ENCODE results near the gene MYOM1. TPM values are rescaled to one million over a fixed set of nuclear protein-coding genes. Genes with fewer than 3 reads are reported as not detected.

MYOM1 gene
- total RNA-seq, 1 donor, result 0.94 TPM

DNA sequence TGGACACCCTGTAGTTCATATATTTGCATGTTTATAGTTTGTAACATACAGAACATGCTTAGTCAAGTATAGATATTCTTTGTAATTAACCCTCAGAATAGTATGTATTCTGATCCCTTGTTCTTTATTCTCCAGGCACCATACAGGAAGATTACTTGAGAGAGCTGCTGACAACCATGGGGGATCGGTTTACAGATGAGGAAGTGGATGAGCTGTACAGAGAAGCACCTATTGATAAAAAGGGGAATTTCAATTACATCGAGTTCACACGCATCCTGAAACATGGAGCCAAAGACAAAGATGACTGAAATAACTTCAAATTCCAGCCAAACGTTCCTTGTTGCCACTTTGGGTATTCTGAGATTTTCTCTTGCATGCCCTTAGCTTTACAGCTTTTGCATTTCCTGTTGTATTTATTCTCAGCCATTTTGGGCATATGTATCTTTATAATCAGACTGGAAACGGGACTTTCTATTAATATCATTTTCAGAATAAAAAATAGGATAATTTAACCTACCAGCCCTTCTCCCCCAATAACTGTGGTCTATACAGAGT is 35.9 kb upstream of the MYOM1 start:
- no peaks in the 10 kb centered on the region for H3K27me3 ChIP-seq (ENCODE audit: insufficient read depth, low read length)
- peaks cover 66% of the 10 kb centered on the region for H3K4me1 ChIP-seq (ENCODE audit: insufficient read depth, low read length)
- no peak overlapping the region for H3K4me3 ChIP-seq (ENCODE audit: low read length)
- H3K9me3 ChIP-seq (ENCODE audit: low read depth, low read length), result no peaks in the 10 kb centered on the region

DNA sequence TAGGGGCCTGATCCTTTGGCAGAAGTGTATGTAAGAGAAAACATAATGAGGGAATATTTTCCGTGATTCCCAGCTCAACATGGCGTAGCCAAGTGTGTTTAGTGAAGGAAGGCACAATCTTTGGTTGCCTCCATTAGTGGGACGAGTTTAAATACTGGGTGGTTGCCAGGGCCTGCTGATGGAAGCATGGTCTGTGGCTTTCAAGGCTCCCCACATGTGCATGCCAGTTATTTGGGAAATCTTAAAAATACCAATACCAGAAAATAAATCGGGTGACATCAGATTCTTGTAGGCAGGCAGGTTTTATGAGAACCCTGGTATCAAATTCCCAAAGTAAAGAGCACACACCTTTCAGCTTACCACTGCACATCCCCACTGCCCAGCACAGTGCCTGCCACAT is 35.0 kb upstream of the MYOM1 start:
- peaks cover 68% of the 10 kb centered on the region for H3K4me1 ChIP-seq (ENCODE audit: insufficient read depth, low read length)
- H3K9me3 ChIP-seq (ENCODE audit: low read depth, low read length), result no peaks in the 10 kb centered on the region
- no peaks in the 10 kb centered on the region for H3K27me3 ChIP-seq (ENCODE audit: insufficient read depth, low read length)
- no peak overlapping the region for H3K4me3 ChIP-seq (ENCODE audit: low read length)

DNA sequence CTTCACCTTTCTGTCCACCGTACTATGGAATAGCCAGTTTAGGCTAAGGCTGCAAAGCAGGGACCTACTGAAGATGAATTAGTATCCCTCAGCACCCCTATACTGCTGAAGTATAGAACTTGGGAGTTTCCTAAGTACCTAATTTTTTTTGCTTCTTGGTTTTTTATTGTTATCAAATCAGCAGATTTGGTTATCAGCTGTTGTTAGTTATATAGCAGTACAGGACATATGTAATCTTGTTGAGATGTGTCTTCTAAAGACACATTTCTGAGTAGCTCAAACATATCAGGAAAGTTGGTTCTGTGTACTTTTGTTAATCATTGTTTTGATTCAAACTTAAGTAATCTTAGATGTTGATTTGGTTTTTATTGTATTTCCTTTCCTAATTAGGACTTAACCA is 33.1 kb upstream of the MYOM1 start:
- Histone ChIP-seq H3K27me3 (ENCODE audit: insufficient read depth, low read length) (no peaks in the 10 kb centered on the region), H3K4me3 (ENCODE audit: low read length) (no peak overlapping the region), H3K4me1 (ENCODE audit: insufficient read depth, low read length) (peaks cover 70% of the 10 kb centered on the region), H3K9me3 (ENCODE audit: low read depth, low read length) (no peaks in the 10 kb centered on the region)

DNA sequence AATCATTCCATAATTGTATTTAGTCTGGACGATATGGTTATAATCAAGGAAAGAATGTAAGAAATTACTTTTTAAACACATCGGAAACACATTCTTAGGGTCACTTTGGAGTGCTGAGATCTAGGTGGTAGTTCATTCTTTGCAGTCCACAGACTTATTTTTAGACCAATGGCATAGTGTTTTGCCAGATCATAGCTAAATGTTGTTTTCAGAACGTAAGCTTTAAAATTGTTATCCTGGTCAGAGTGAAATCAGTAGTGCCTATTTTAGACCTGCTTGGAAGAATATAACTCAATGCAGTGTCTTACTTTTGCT is 32.2 kb upstream of the MYOM1 start:
- no peaks in the 10 kb centered on the region for H3K9me3 ChIP-seq (ENCODE audit: low read depth, low read length)
- no peaks in the 10 kb centered on the region for H3K27me3 ChIP-seq (ENCODE audit: insufficient read depth, low read length)
- H3K4me3 ChIP-seq (ENCODE audit: low read length), result no peak overlapping the region
- peaks cover 65% of the 10 kb centered on the region for H3K4me1 ChIP-seq (ENCODE audit: insufficient read depth, low read length)

DNA sequence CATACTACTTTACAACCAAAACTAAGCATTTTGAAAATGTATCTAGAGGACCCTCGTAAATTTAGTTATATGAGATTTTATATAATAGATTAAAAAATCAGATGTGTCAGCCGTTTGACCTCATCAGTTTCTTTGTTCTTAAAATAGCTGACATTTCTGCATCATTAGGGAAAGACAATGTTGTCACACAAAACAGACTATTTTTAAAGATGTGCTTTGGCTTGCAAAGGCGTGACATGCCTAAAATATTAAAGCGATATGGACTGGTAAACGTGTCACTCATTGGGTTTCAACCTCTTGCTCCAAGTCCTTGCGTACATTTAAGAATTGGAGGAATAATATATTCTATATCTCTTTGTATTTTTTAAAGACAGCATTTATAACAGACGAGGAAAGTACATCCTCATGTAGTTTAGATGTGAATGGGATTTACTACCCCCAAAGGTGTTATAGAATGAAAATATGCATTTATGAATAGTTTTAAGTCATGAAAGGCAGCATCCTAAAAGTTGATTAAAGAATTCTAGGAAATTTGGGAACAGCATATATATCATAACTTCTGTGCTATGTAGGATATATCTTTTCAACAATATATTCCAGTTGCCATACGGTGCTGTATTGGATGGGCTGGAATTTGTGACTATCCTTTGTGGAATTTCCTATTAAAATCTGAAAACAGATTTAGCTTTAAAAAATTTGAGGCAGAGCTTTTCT is 31.6 kb upstream of the MYOM1 start:
- no peaks in the 10 kb centered on the region for H3K9me3 ChIP-seq (ENCODE audit: low read depth, low read length)
- H3K27me3 ChIP-seq (ENCODE audit: insufficient read depth, low read length), result no peaks in the 10 kb centered on the region
- H3K4me1 ChIP-seq (ENCODE audit: insufficient read depth, low read length), result peaks cover 66% of the 10 kb centered on the region
- H3K4me3 ChIP-seq (ENCODE audit: low read length), result no peak overlapping the region

DNA sequence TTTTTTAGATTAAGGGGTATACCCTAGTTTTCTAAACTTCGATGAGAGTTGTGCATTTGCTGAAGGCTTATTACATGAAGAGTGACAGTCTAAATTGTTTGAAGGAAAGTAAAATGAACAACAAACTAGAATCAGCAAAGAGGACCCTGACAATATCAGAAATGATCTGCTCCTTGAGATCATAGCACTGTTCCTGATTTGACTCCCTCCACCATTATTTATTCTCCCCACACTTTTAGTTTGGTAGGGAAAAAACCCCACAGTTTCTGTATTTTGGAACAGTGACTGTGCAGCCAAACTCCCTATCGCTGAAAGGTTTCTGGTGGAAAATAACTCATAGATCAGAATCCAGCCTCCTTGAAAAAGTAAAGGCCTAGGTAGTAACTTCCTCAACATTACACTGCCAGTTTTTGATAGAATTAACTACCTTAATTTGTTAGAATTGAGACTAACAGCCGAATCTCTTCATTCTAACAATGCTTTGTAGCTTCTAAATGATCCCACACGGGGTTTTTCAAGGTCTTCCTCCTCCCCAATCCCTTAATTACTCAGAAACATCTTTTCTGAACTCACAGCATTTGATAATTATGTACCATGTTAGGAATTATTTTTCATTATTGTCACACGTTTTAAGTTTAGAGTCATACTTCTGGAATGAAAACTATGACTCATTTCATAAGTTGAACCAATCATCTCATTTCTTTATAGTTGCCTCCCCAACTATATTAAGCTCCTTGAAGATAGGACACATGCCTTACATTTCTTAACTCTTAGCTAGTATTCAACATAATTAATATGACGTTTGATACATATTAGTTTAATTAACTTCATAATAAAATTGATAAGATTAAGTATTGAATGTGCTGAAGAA is 30.7 kb upstream of the MYOM1 start:
- no peaks in the 10 kb centered on the region for H3K27me3 ChIP-seq (ENCODE audit: insufficient read depth, low read length)
- H3K9me3 ChIP-seq (ENCODE audit: low read depth, low read length), result no peaks in the 10 kb centered on the region
- H3K4me1 ChIP-seq (ENCODE audit: insufficient read depth, low read length), result peaks cover 68% of the 10 kb centered on the region
- H3K4me3 ChIP-seq (ENCODE audit: low read length), result peak overlapping the region; percentile 20

DNA sequence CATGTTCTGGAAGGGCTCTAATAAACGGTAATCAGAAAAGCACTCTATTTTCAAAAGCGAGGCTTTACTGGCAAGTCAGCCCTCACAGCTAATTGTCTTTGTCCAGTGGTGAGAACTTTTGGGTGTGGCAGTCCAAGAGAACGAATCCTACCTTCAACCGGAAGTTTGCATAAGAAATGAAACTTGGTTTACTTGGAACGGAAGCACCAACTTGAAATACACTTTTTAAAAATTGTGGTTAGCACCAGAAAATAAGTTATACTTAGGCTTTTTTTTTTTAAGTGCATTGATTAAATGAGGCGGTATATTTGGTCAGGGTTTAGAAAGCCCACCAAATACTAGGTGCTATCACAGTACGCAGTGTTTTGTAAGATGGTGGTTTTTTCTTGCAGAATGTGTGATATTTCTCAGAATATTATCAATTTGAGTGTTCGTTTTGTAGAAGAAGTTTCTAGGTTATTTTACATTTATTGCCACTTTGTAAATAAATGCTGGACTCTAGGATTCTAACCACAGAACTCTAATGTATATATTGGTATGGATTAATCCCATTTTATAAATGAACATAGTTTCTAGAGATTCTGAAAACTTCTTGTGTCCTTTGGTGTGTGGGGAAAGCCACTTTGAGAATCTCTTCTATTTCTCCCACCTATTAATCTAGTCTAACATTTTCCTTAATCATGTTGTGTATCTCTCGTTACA is 29.0 kb upstream of the MYOM1 start:
- Histone ChIP-seq H3K4me3 (ENCODE audit: low read length) (peak overlapping the region; percentile 91), H3K9me3 (ENCODE audit: low read depth, low read length) (no peaks in the 10 kb centered on the region)

DNA sequence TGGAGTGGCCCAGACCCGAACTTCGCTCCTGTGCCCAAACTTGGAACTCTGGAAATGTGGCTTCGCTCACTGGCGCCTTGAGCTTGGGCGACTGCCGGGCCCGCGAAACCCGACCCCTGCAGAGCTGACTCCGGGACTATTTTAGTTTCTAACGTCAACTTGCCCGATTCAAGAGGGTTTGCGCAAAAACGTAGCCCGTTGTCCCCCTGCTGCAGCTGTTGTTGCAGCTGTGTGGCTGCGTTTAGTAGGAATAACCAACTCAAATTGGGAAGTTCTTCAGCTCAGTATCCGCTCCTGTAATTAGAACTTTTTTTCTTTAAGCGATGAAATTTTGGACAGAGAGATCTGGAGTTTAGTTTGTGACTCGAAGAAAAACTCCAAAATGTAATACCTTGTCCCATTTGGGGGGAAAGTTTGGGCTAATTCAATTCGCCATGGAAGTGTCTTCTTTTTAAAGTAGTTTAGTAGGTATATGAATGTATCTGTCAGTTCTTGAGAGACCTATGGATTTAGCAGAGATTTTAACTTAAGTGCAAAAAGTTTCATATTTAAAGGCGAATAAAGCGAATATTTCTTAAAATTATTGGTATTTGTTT is 28.4 kb upstream of the MYOM1 start:
- Histone ChIP-seq H3K9me3 (ENCODE audit: low read depth, low read length) (no peaks in the 10 kb centered on the region), H3K27me3 (ENCODE audit: insufficient read depth, low read length) (no peaks in the 10 kb centered on the region), H3K4me1 (ENCODE audit: insufficient read depth, low read length) (peaks cover 60% of the 10 kb centered on the region), H3K4me3 (ENCODE audit: low read length) (peak overlapping the region; percentile 91)

More for the DNA sequence above, 29.0 kb upstream of the MYOM1 start:
- H3K27me3 ChIP-seq (ENCODE audit: insufficient read depth, low read length), result no peaks in the 10 kb centered on the region
- H3K4me1 ChIP-seq (ENCODE audit: insufficient read depth, low read length), result peaks cover 65% of the 10 kb centered on the region

DNA sequence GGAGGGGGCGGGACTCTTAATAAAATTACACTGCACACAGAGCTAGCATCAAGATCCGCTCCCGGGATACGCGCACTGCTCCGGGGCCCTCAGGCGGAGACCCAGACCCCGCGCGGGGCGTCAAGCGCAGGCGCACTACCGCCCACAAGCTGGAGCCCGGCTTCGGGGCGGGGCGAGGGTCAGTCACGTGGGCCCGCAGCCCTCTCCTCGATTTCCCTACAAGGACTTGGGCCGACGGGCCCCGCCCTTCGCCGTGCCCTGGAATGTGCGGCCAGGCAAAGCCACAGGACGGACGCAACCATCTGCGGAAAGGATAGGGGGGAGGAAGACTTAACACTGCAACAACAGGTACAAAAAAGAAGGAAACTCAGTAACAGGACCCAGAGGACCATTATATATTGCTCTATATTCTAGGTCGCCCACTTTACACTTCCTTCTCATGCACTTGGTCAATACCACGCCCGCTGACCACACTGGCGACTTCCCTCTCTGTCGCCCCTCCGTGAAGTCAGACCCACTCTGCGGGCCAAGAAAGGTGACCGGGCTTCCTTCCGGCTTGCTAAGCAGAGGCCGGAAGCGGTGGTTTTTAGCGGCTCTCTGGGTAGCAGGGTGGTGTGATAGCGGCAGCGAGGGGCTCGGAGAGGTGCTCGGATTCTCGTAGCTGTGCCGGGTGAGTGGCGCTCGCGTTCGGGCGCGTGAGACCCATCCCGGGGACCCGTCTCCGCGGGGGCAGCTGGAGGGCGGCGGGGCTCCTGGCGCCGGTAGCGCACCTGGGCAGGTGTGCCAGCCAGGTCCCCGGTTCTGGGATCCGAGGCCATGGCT is 27.7 kb upstream of the MYOM1 start, which contains the start of gene MYL12A:
Gene MYL12A, plus strand, starts transcription at position 562 of the 822 bp plus-strand sequence. CDS start 5,447 bp downstream, outside the sequence.
- Histone ChIP-seq H3K27me3 (ENCODE audit: insufficient read depth, low read length) (no peaks in the 10 kb centered on the region), H3K9me3 (ENCODE audit: low read depth, low read length) (no peaks in the 10 kb centered on the region), H3K4me1 (ENCODE audit: insufficient read depth, low read length) (peaks cover 54% of the 10 kb centered on the region), H3K4me3 (ENCODE audit: low read length) (peak within 1 kb of the TSS; percentile 91)

DNA sequence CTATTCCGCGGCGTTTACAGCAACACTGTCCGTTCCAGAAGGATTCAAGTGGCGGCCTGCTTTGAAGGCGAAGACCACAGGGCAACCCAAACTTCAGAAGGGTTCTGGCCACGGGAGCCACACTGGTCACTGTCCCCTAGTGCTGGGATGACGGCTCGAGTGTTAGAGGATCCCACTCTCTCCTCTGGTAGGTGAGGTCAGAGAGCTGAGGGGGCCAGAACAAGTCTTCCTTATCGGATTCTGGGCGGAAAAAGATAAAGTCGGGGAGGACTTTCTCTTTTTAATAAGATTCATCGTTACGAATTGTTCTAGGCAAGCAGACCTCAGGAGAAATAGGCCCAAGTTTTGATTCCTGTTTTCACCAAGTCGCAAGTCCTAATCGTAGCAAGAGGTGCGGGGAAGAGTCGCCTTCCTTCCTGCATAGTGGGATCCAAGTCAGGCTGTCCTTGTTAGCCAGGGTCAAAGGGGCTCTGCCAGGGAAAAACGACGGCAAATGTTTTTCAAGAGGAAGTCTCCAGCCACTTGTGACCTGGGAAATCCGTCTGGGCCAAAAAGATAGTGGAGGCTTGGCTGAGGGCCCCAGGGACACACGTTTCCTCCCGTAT is 27.0 kb upstream of the MYOM1 start:
- Histone ChIP-seq H3K4me1 (ENCODE audit: insufficient read depth, low read length) (peaks cover 50% of the 10 kb centered on the region), H3K4me3 (ENCODE audit: low read length) (peak overlapping the region; percentile 91), H3K9me3 (ENCODE audit: low read depth, low read length) (no peaks in the 10 kb centered on the region), H3K27me3 (ENCODE audit: insufficient read depth, low read length) (no peaks in the 10 kb centered on the region)

DNA sequence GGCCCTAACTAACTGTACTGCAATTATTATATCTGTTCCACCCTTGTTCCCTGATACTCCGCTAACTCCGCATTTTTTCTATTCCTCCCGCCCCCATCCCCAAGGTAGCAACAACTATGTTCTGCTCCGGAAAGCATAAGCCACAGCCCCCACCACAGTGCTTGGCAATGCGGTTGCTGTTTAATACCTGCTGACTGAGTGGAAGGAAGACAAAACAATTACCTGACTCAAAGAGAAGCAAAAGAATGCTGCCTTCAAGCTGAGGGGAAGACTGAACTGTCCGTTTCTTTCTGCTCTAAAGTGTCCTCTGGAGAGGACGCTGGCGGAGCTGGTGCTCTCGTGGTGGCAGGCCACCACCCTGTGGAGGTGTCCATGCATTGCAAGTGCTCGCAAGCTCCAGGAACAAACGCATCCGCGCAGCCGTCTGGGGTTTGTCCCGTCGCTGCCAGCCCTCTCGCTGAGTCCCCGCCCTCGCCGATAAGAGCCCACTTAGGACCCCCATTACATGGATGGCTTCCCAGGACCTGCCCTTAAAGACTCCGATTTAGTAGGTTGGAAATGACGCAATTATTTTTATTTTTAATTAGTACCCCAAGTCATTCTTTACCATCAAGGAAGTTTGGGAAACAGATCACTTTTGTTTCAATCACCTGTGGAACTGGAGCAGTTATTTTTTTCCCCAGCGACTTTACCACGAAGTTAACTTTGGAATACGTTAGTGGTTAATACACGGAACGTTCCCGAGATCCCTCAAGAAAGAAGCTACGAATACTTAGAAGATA is 26.3 kb upstream of the MYOM1 start:
- H3K4me1 ChIP-seq (ENCODE audit: insufficient read depth, low read length), result peaks cover 45% of the 10 kb centered on the region

DNA sequence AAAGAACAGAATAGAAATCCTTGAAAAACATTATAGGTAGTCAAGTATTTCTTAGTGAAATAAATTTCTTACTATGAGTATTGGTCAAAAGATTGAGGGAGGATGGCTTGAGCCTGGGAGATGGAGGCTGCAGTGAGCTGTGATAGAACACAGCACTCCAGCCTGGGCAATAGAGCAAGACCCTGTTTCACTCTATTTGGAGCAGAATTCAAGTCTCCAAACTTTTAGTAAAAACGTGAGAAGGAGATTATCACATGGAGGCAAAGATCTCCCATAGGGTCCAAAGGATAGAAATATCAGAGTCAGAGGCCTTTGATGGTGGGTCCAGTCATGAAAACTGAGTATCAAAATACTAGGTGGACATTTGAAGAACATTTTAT is 25.4 kb upstream of the MYOM1 start:
- Histone ChIP-seq H3K4me3 (ENCODE audit: low read length) (no peak overlapping the region), H3K27me3 (ENCODE audit: insufficient read depth, low read length) (no peaks in the 10 kb centered on the region)

More for the DNA sequence above, 26.3 kb upstream of the MYOM1 start:
- Histone ChIP-seq H3K27me3 (ENCODE audit: insufficient read depth, low read length) (no peaks in the 10 kb centered on the region), H3K9me3 (ENCODE audit: low read depth, low read length) (no peaks in the 10 kb centered on the region), H3K4me3 (ENCODE audit: low read length) (peak overlapping the region; percentile 91)

DNA sequence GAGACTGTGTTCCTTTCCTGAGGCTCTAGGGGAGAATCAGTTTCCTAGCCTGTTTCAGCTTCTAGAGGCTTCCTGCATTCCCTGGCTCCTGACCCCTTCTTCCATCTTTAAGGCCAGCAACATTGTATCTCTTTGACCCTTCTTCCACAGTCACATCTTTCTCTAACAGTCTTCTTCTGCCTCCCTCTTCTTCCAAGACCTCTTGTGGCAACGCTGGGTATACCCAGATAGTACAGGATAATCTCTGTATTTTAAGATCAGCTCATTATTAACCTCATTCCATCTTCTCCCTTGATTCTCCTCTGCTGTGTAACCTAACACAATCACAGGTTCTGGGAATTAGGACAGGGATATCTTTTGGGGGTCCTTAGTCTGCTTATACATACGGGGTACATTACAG is 19.0 kb upstream of the MYOM1 start:
- Histone ChIP-seq H3K9me3 (ENCODE audit: low read depth, low read length) (no peaks in the 10 kb centered on the region), H3K4me3 (ENCODE audit: low read length) (no peak overlapping the region), H3K27me3 (ENCODE audit: insufficient read depth, low read length) (no peaks in the 10 kb centered on the region), H3K4me1 (ENCODE audit: insufficient read depth, low read length) (no peaks in the 10 kb centered on the region)

More for the DNA sequence above, 25.4 kb upstream of the MYOM1 start:
- H3K9me3 ChIP-seq (ENCODE audit: low read depth, low read length), result no peaks in the 10 kb centered on the region
- peaks cover 40% of the 10 kb centered on the region for H3K4me1 ChIP-seq (ENCODE audit: insufficient read depth, low read length)

All from mononuclear cell (primary cell).